Measurements from ENCODE around the gene OBP2A.

GRCh38 chr9:135552698-135553171 lies 6.8 kb downstream of the OBP2A start:
- TF ChIP-seq EZH2 (IDR thresholded peaks at IDR 0.05; ENCODE audit: borderline replicate concordance, insufficient read depth, low read depth, low read length, poor library complexity, severe bottlenecking): no peak
- TF ChIP-seq, protein P1, sequence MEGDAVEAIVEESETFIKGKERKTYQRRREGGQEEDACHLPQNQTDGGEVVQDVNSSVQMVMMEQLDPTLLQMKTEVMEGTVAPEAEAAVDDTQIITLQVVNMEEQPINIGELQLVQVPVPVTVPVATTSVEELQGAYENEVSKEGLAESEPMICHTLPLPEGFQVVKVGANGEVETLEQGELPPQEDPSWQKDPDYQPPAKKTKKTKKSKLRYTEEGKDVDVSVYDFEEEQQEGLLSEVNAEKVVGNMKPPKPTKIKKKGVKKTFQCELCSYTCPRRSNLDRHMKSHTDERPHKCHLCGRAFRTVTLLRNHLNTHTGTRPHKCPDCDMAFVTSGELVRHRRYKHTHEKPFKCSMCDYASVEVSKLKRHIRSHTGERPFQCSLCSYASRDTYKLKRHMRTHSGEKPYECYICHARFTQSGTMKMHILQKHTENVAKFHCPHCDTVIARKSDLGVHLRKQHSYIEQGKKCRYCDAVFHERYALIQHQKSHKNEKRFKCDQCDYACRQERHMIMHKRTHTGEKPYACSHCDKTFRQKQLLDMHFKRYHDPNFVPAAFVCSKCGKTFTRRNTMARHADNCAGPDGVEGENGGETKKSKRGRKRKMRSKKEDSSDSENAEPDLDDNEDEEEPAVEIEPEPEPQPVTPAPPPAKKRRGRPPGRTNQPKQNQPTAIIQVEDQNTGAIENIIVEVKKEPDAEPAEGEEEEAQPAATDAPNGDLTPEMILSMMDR (IDR thresholded peaks at IDR 0.05): no peak
